ENCODE data around the gene CPLANE1.
"Not testable (repeated sequence)": the region's sequence is repeated elsewhere in the genome, so short reads cannot be mapped to it uniquely, and the experiment has no call there.

CPLANE1 gene

DNA sequence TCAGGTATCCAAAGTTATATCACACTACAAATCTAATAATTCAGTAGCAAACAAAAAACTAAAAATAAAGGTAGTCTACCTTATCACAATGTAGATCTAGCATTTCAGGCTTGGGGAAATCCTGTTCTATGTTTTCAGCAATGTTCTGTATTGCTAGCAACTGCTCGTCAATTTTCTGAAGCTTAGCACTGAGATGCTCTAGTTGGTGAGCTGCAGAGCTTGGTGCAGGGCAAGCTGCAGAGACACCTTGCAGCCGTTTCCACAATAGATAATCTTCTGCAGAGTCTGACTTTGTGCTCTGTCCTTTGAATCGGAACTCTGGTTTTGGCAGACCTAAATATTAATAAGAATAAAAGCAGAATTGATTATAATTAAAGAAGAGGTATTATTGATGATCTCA is 95.5 kb downstream of the CPLANE1 start:
- H3K4me1 ChIP-seq (ENCODE audit: control insufficient read depth, low read length) = no peaks in the 10 kb centered on the region
- no peaks in the 10 kb centered on the region for H4K20me1 ChIP-seq (ENCODE audit: control insufficient read depth, insufficient read depth, low read depth, low read length)
- H3K4me2 ChIP-seq (ENCODE audit: low read length) = no peak overlapping the region
- H3K4me3 ChIP-seq (ENCODE audit: low read length) = no peak overlapping the region
- no peaks in the 10 kb centered on the region for H3K9me3 ChIP-seq (ENCODE audit: control insufficient read depth, insufficient read depth, low read length)
- H3K27ac ChIP-seq (ENCODE audit: low read depth, low read length) = no peak overlapping the region
- H3K36me3 ChIP-seq (ENCODE audit: control insufficient read depth, low read length) = no peaks in the 10 kb centered on the region
- H3K9me2 ChIP-seq (replicated peaks; ENCODE audit: control insufficient read depth, low read length) = no peaks in the 10 kb centered on the region
- H3F3A ChIP-seq (ENCODE audit: control insufficient read depth, insufficient read depth) = no peaks in the 10 kb centered on the region
- H3K27me3 ChIP-seq (ENCODE audit: control insufficient read depth, low read length) = no peaks in the 10 kb centered on the region
- H3K79me2 ChIP-seq (ENCODE audit: control insufficient read depth, low read length) = no peaks in the 10 kb centered on the region
- no peak for TF ChIP-seq EZH2phosphoT487 (IDR thresholded peaks at IDR 0.05; ENCODE audit: borderline replicate concordance, low read length)
- TF ChIP-seq, protein P1, sequence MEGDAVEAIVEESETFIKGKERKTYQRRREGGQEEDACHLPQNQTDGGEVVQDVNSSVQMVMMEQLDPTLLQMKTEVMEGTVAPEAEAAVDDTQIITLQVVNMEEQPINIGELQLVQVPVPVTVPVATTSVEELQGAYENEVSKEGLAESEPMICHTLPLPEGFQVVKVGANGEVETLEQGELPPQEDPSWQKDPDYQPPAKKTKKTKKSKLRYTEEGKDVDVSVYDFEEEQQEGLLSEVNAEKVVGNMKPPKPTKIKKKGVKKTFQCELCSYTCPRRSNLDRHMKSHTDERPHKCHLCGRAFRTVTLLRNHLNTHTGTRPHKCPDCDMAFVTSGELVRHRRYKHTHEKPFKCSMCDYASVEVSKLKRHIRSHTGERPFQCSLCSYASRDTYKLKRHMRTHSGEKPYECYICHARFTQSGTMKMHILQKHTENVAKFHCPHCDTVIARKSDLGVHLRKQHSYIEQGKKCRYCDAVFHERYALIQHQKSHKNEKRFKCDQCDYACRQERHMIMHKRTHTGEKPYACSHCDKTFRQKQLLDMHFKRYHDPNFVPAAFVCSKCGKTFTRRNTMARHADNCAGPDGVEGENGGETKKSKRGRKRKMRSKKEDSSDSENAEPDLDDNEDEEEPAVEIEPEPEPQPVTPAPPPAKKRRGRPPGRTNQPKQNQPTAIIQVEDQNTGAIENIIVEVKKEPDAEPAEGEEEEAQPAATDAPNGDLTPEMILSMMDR (IDR thresholded peaks at IDR 0.05; ENCODE audit: low read depth, low read length, poor library complexity, severe bottlenecking) = no peak

DNA sequence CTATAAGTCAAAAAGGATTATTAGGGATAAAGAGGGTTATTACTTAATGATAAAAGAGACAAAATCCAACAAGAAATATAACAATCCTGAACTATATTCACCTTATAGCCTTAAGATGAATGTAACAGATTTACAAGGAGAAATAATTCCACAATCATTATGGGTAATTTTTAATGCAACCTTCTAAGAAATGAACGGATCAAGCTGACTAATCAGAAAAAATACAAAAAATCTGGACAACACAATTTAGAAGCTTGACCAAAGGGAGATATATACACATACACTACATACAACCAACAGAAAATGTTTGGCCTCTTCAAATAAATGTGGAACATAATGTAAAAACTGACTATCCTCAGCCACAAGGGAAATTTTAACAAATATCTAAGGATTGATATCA is 102.3 kb downstream of the CPLANE1 start:
- Histone ChIP-seq H3K4me1 (ENCODE audit: control insufficient read depth, low read length) (no peaks in the 10 kb centered on the region), H3K9me2 (replicated peaks; ENCODE audit: control insufficient read depth, low read length) (no peaks in the 10 kb centered on the region), H3K79me2 (ENCODE audit: control insufficient read depth, low read length) (no peaks in the 10 kb centered on the region), H3K9me3 (ENCODE audit: control insufficient read depth, insufficient read depth, low read length) (no peaks in the 10 kb centered on the region), H3K36me3 (ENCODE audit: control insufficient read depth, low read length) (no peaks in the 10 kb centered on the region), H3K4me2 (ENCODE audit: low read length) (no peak overlapping the region), H3K27me3 (ENCODE audit: control insufficient read depth, low read length) (no peaks in the 10 kb centered on the region), H4K20me1 (ENCODE audit: control insufficient read depth, insufficient read depth, low read depth, low read length) (no peaks in the 10 kb centered on the region), H3K4me3 (ENCODE audit: low read length) (no peak overlapping the region), H3F3A (ENCODE audit: control insufficient read depth, insufficient read depth) (no peaks in the 10 kb centered on the region), H3K27ac (ENCODE audit: low read depth, low read length) (no peak overlapping the region)
- TF ChIP-seq EZH2phosphoT487 (IDR thresholded peaks at IDR 0.05; ENCODE audit: borderline replicate concordance, low read length) = no peak
- TF ChIP-seq, protein P1 (IDR thresholded peaks at IDR 0.05; ENCODE audit: low read depth, low read length, poor library complexity, severe bottlenecking) = no peak

DNA sequence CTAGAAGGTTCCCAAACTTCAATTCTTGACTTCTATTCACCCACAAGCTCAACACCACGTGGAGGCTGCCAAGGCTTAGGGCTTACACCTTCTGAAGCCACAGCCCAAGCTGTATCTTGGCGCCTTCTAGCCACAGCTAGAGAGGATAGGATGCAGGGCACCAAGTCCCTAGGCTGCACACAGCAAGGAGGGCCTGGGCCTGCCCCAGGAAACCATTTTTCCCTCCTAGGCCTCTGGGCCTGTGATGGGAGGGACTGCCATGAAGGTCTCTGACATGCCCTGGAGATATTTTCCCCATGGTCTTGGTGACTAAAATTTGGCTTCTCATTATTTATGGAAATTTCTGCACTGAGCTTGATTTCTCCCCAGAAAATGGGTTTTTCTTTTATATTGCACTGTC is 112.5 kb downstream of the CPLANE1 start:
- H4K20me1 ChIP-seq (ENCODE audit: control insufficient read depth, insufficient read depth, low read depth, low read length) = no peaks in the 10 kb centered on the region
- H3K9me2 ChIP-seq (replicated peaks; ENCODE audit: control insufficient read depth, low read length) = no peaks in the 10 kb centered on the region
- H3K36me3 ChIP-seq (ENCODE audit: control insufficient read depth, low read length) = no peaks in the 10 kb centered on the region
- H3K4me3 ChIP-seq (ENCODE audit: low read length) = no peak overlapping the region
- no peaks in the 10 kb centered on the region for H3K79me2 ChIP-seq (ENCODE audit: control insufficient read depth, low read length)
- no peaks in the 10 kb centered on the region for H3K4me1 ChIP-seq (ENCODE audit: control insufficient read depth, low read length)
- peaks cover 9% of the 10 kb centered on the region for H3K9me3 ChIP-seq (ENCODE audit: control insufficient read depth, insufficient read depth, low read length)
- TF ChIP-seq, protein P1 (IDR thresholded peaks at IDR 0.05; ENCODE audit: low read depth, low read length, poor library complexity, severe bottlenecking) = no peak
- no peak for TF ChIP-seq EZH2phosphoT487 (IDR thresholded peaks at IDR 0.05; ENCODE audit: borderline replicate concordance, low read length)
- H3K27me3 ChIP-seq (ENCODE audit: control insufficient read depth, low read length) = no peaks in the 10 kb centered on the region
- no peak overlapping the region for H3K4me2 ChIP-seq (ENCODE audit: low read length)
- H3K27ac ChIP-seq (ENCODE audit: low read depth, low read length) = no peak overlapping the region
- H3F3A ChIP-seq (ENCODE audit: control insufficient read depth, insufficient read depth) = no peaks in the 10 kb centered on the region

DNA sequence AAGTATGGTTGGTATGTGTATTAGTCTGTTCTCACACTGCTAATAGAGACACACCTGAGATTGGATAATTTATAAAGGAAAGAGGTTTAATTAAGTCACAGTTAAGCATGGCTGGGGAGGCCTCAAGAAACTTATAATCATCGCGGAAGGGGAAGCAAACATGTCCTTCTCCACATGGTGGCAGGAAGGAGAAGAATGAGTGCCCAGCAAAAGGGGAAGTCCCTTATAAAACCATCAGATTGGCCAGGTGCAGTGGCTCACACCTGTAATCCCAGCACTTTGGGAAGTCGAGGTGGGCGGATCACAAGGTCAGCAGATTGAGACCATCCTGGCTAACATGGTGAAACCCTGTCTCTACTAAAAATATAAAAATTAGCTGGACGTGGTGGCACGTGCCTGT is 113.9 kb downstream of the CPLANE1 start:
- H3K4me3 ChIP-seq (ENCODE audit: low read length); H3K4me1 ChIP-seq (ENCODE audit: control insufficient read depth, low read length); H3F3A ChIP-seq (ENCODE audit: control insufficient read depth, insufficient read depth); H3K27ac ChIP-seq (ENCODE audit: low read depth, low read length); H3K9me3 ChIP-seq (ENCODE audit: control insufficient read depth, insufficient read depth, low read length); H4K20me1 ChIP-seq (ENCODE audit: control insufficient read depth, insufficient read depth, low read depth, low read length); H3K27me3 ChIP-seq (ENCODE audit: control insufficient read depth, low read length); H3K4me2 ChIP-seq (ENCODE audit: low read length); H3K79me2 ChIP-seq (ENCODE audit: control insufficient read depth, low read length); H3K36me3 ChIP-seq (ENCODE audit: control insufficient read depth, low read length); H3K9me2 ChIP-seq (replicated peaks; ENCODE audit: control insufficient read depth, low read length): not testable (repeated sequence)
